Measurements from ENCODE around the gene HAVCR1.

GRCh38 chr5:157051604-157052245, 7.2 kb downstream of the HAVCR1 start:
- TF ChIP-seq SNAI2 (CRISPR knock-in tag; IDR thresholded peaks at IDR 0.05) (no peak), ZC3H10 (CRISPR knock-in tag; IDR thresholded peaks at IDR 0.05) (no peak), ZNF565 (CRISPR knock-in tag; conservative IDR thresholded peaks at IDR 0.05; ENCODE audit: low read depth) (no peak)
